Endothelial cell of umbilical vein (primary cell): ENCODE data around the gene TRAK1. TPM values are rescaled to one million over a fixed set of nuclear protein-coding genes. Genes with fewer than 3 reads are reported as not detected.

Experiments
- BruUV-seq: library from RNA; stranded (reverse); fragments of 400-500 nt; replicated peaks from 2 replicates; lab custom pipeline; 2021; lab: Mats Ljungman, UMichigan
- CTCF ChIA-PET: fragments of 300-600, 350-600 bp; sonication (Branson Sonifier 250); formaldehyde crosslinking; loops from one replicate; lab custom pipeline; 2021; ENCODE audit warnings: antibody characterized with exemption, inconsistent platforms; lab: Charles Lee
- POLR2A ChIA-PET: fragments of 300-600, 350-600 bp; sonication (Branson Sonifier 250); formaldehyde crosslinking; loops from one replicate; lab custom pipeline; 2021; ENCODE audit warnings: antibody characterized with exemption, inconsistent platforms; lab: Charles Lee
- DNase-seq: peaks from one replicate; pipeline ENCODE4 v3.0.0-alpha.2; 2011; ENCODE audit warnings: low read depth, low spot score
- FAIRE-seq: peaks from 2 replicates; lab custom pipeline; 2011; peaks lifted over from hg19 to GRCh38; lab: Jason Lieb, UNC
- H2AFZ ChIP-seq: 2 replicates; pipeline ENCODE4 v1.6.0; 2012; ENCODE audit warnings: low read depth, low read length, control low read depth, inconsistent platforms
- H3K27ac ChIP-seq: 2 replicates; pipeline ENCODE4 v1.5.1; 2011; ENCODE audit warnings: low read depth, mild to moderate bottlenecking, control low read depth, low read length, moderate library complexity; ENCODE audit not compliant: insufficient read depth
- H3K27me3 ChIP-seq, 2 experiments: 2 replicates each; pipeline versions ENCODE4 v1.6.0 to v1.6.1; 2011; ENCODE audit warnings: low read length in 2 of 2, mixed read lengths in 1 of 2; ENCODE audit not compliant: control insufficient read depth in 2 of 2, insufficient read depth in 2 of 2
- H3K36me3 ChIP-seq, 2 experiments: 2 replicates in 1 of 2; 3 replicates in 1 of 2; pipeline ENCODE4 v1.5.1; 2011; ENCODE audit warnings: low read length in 2 of 2, mild to moderate bottlenecking in 1 of 2, moderate library complexity in 1 of 2; ENCODE audit not compliant: control insufficient read depth in 2 of 2, insufficient read depth in 2 of 2; ENCODE audit errors: extremely low read depth in 1 of 2
- H3K4me1 ChIP-seq: 3 replicates; pipeline ENCODE4 v1.5.1; 2011; ENCODE audit warnings: mild to moderate bottlenecking, low read length; ENCODE audit not compliant: control insufficient read depth, insufficient read depth; ENCODE audit errors: extremely low read depth
- H3K4me2 ChIP-seq: 2 replicates; pipeline ENCODE4 v1.6.1; 2011; ENCODE audit warnings: low read length, control low read depth, mixed read lengths; ENCODE audit not compliant: insufficient read depth
- H3K4me3 ChIP-seq, 3 experiments: fragments of 200-600 bp in 1 of 3; sonication (generic), shearing (Covaris generic) in 1 of 3; replicated peaks in 1 of 3; 2 replicates each; pipeline ENCODE4 v1.5.1; 2011 to 2016; ENCODE audit warnings: control low read depth in 3 of 3, low read length in 3 of 3, mild to moderate bottlenecking in 2 of 3, inconsistent platforms in 1 of 3, low read depth in 1 of 3, moderate library complexity in 1 of 3; ENCODE audit not compliant: insufficient read depth in 1 of 3
- H3K79me2 ChIP-seq: 2 replicates; pipeline ENCODE4 v1.6.0; 2012; ENCODE audit warnings: low read length, inconsistent platforms; ENCODE audit not compliant: control insufficient read depth, insufficient read depth
- H3K9ac ChIP-seq: replicated peaks from 2 replicates; pipeline ENCODE3; 2011; ENCODE audit warnings: low read length, control low read depth; ENCODE audit not compliant: insufficient read depth; ENCODE audit errors: extremely low read depth
- H3K9me1 ChIP-seq: replicated peaks from 3 replicates; pipeline ENCODE4 v1.6.0; 2011; ENCODE audit warnings: mild to moderate bottlenecking, low read length; ENCODE audit not compliant: control insufficient read depth, insufficient read depth; ENCODE audit errors: extremely low read depth
- H3K9me3 ChIP-seq: replicated peaks from 2 replicates; pipeline ENCODE4 v1.5.1; 2012; ENCODE audit warnings: low read length, inconsistent platforms; ENCODE audit not compliant: control insufficient read depth, insufficient read depth
- H4K20me1 ChIP-seq: replicated peaks from 2 replicates; pipeline ENCODE3; 2011; ENCODE audit warnings: mild to moderate bottlenecking, low read length; ENCODE audit not compliant: control insufficient read depth, insufficient read depth; ENCODE audit errors: extremely low read depth
- CTCF ChIP-seq, 2 donors: IDR thresholded peaks; 1 replicate in 1 of 2; 2 replicates in 1 of 2; pipeline ENCODE4 v1.5.1; 2011; ENCODE audit warnings: low read length in 2 of 2, mild to moderate bottlenecking in 2 of 2, moderate library complexity in 2 of 2, control low read depth in 1 of 2, inconsistent platforms in 1 of 2, low read depth in 1 of 2; ENCODE audit not compliant: insufficient read depth in 1 of 2; ENCODE audit errors: extremely low read depth in 1 of 2
- EZH2 ChIP-seq: IDR thresholded peaks from 2 replicates; pipeline ENCODE4 v1.6.1; 2012; ENCODE audit warnings: borderline replicate concordance, low read depth, mild to moderate bottlenecking, moderate library complexity, low read length, inconsistent platforms; ENCODE audit not compliant: severe bottlenecking
- FOS ChIP-seq: IDR thresholded peaks from 2 replicates; pipeline ENCODE4 v1.6.1; 2011; ENCODE audit warnings: mild to moderate bottlenecking, low read length, moderate library complexity, borderline replicate concordance; ENCODE audit not compliant: insufficient read depth
- GATA2 ChIP-seq: IDR thresholded peaks from 2 replicates; pipeline ENCODE4 v1.7.0; 2011; ENCODE audit warnings: low read depth, mild to moderate bottlenecking, moderate library complexity, mixed read lengths, low read length; ENCODE audit not compliant: insufficient read length, insufficient read depth
- JUN ChIP-seq: IDR thresholded peaks from 2 replicates; pipeline ENCODE4 v1.6.1; 2011; ENCODE audit warnings: borderline replicate concordance, low read depth; ENCODE audit not compliant: insufficient read length, insufficient read depth
- MAX ChIP-seq: IDR thresholded peaks from 2 replicates; pipeline ENCODE4 v1.6.1; 2011; ENCODE audit not compliant: insufficient read depth, insufficient read length
- MYC ChIP-seq: IDR thresholded peaks from one replicate; pipeline ENCODE4 v1.6.1; 2011; ENCODE audit warnings: mild to moderate bottlenecking, low read depth, low read length
- POLR2A ChIP-seq: IDR thresholded peaks from 2 replicates; pipeline ENCODE4 v1.6.1; 2012; ENCODE audit warnings: low read depth, mild to moderate bottlenecking, control low read depth, low read length
- POLR2AphosphoS5 ChIP-seq: IDR thresholded peaks from 2 replicates; pipeline ENCODE4 v1.6.1; 2012; ENCODE audit warnings: low read depth, mild to moderate bottlenecking, control low read depth, low read length, moderate library complexity; ENCODE audit not compliant: insufficient read depth
- dilution Hi-C: fragments of 300-500 bp; cut with MboI; formaldehyde crosslinking; loops from one replicate; pipeline ENCODE4 v1.15.0; 2019; ENCODE audit warnings: low sequenced_read_pairs; ENCODE audit not compliant: extremely low pct_ligation_motif_present
- intact Hi-C: fragments of 100-400 bp; cut with micrococcal nuclease; formaldehyde crosslinking; loops from one replicate; pipeline ENCODE4 v1.10.0; 2022
- polyA plus RNA-seq, 4 experiments: library from polyadenylated mRNA; depleted of rRNA in 3 of 4; stranded (reverse) in 3 of 4; unstranded in 1 of 4; fragments of >200 nt; gene quantifications; 2 replicates each; pipeline versions ENCODE4 v1.2.1 to v1.2.3, GENCODE V29; 2011 to 2012; ENCODE audit warnings: missing spikeins in 1 of 4
- total RNA-seq: library from RNA; stranded (reverse); gene quantifications from 2 replicates; pipeline ENCODE4 v1.2.3, GENCODE V29; 2021

TRAK1 gene
- total and polyA plus RNA-seq, 2 donors (not counting 3 experiments of a cell fraction or from before 2014, with no cell fraction given), result 38.5 to 59.6 TPM

GRCh38 chr3:42053476-42053875 lies 37.7 kb upstream of the TRAK1 start:
- BruUV-seq, result no TSS peak
- no peak for TF ChIP-seq MAX
- Histone ChIP-seq H3K4me1 (peaks cover 23% of the 10 kb centered on the region), H3K36me3 (no peaks in the 10 kb centered on the region), H3K27me3 (no peaks in the 10 kb centered on the region), H4K20me1 (no peaks in the 10 kb centered on the region), H3K79me2 (peaks cover 48% of the 10 kb centered on the region), H3K9me3 (no peaks in the 10 kb centered on the region), H3K27ac (no peak overlapping the region), H3K4me2 (no peak overlapping the region), H3K9me1 (no peaks in the 10 kb centered on the region), H2AFZ (no peak overlapping the region), H3K4me3 (no peak overlapping the region), H3K9ac (no peak overlapping the region)
- ChIA-PET CTCF (interaction anchor here (0.8 to 2.8 kb wide), 10 partner anchors 9 to 55 kb away, joined by 3 to 17 read pairs (median 8); partner anchors contain the start of gene TRAK1), POLR2A (interaction anchor here (0.9 to 2.2 kb wide), 5 partner anchors 8 to 45 kb away, joined by 3 to 9 read pairs (median 9); no protein-coding TSS in a partner anchor)
- dilution Hi-C loops, result no loop called here
- intact Hi-C loops, result no loop called here
- FAIRE-seq (no peak), DNase-seq (no peak)

GRCh38 chr3:42055291-42055690 lies 35.9 kb upstream of the TRAK1 start:
- dilution Hi-C loops, result no loop called here
- H2AFZ ChIP-seq, result no peak overlapping the region
- peaks cover 40% of the 10 kb centered on the region for H3K79me2 ChIP-seq
- no peak overlapping the region for H3K27ac ChIP-seq
- H4K20me1 ChIP-seq, result no peaks in the 10 kb centered on the region
- H3K36me3 ChIP-seq, result no peaks in the 10 kb centered on the region
- BruUV-seq, result no TSS peak
- no peaks in the 10 kb centered on the region for H3K9me3 ChIP-seq
- CTCF ChIA-PET, result no interaction called here
- no peak overlapping the region for H3K9ac ChIP-seq
- TF ChIP-seq JUN (no peak), GATA2 (no peak), POLR2A (no peak), MAX (no peak), CTCF (IDR thresholded peaks at IDR 0.05; ENCODE audit: extremely low read depth in 1 of 2, insufficient read depth in 1 of 2, low read depth in 1 of 2, low read length in 2 of 2) (no peak), FOS (no peak), POLR2AphosphoS5 (no peak), EZH2 (no peak), MYC (no peak)
- DNase-seq (no peak), FAIRE-seq (no peak)
- no peaks in the 10 kb centered on the region for H3K9me1 ChIP-seq
- H3K4me3 ChIP-seq, result no peak overlapping the region
- intact Hi-C loops, result no loop called here
- POLR2A ChIA-PET, result interaction anchor here (0.6 kb wide), 1 partner anchor 352 kb away, joined by 3 read pairs; no protein-coding TSS in a partner anchor
- H3K27me3 ChIP-seq, result no peaks in the 10 kb centered on the region
- peaks cover 23% of the 10 kb centered on the region for H3K4me1 ChIP-seq
- H3K4me2 ChIP-seq, result no peak overlapping the region
